HG02973 (cell line): ENCODE data around the gene KRT72.

Source experiments
- ATAC-seq: cut with Tn5 transposase; IDR thresholded peaks from one replicate; pipeline ENCODE4 v1.9.1; 2021; ENCODE audit warnings: moderate library complexity; ENCODE audit not compliant: unreplicated experiment

The KRT72 gene

GRCh38 chr12:52630599-52631200, 29.4 kb upstream of the KRT72 start:
- ATAC-seq = no peak

- no peak for ATAC-seq
These were observed 28.8 kb upstream of the KRT72 start for GRCh38 chr12:52630008-52630500.

- ATAC-seq = no peak
These were observed 28.2 kb upstream of the KRT72 start for GRCh38 chr12:52629281-52630007.

GRCh38 chr12:52628841-52629240, 27.6 kb upstream of the KRT72 start:
- no peak for ATAC-seq

GRCh38 chr12:52628111-52628507, 26.8 kb upstream of the KRT72 start:
- no peak for ATAC-seq

GRCh38 chr12:52627395-52628110, 26.3 kb upstream of the KRT72 start:
- ATAC-seq = no peak

- ATAC-seq = no peak
These were observed 21.1 kb upstream of the KRT72 start for GRCh38 chr12:52622349-52622748.

- no peak for ATAC-seq
These were observed 17.6 kb upstream of the KRT72 start for GRCh38 chr12:52618866-52619265.

- no peak for ATAC-seq
These were observed 17.0 kb upstream of the KRT72 start, which contains the start of gene KRT73 for GRCh38 chr12:52618216-52618615. KRT73 (minus strand) TSS chr12:52618559; CDS start chr12:52618524, 35 bp downstream.

- ATAC-seq = no peak
These were observed 16.1 kb upstream of the KRT72 start for GRCh38 chr12:52617403-52617785.

- ATAC-seq = no peak
These were observed 15.6 kb upstream of the KRT72 start for GRCh38 chr12:52616680-52617402.

GRCh38 chr12:52615912-52616311, 14.6 kb upstream of the KRT72 start:
- no peak for ATAC-seq

- ATAC-seq = no peak
These were observed 14.1 kb upstream of the KRT72 start for GRCh38 chr12:52615208-52615868.

- no peak for ATAC-seq
These were observed 13.3 kb upstream of the KRT72 start for GRCh38 chr12:52614381-52615207.

GRCh38 chr12:52613384-52614030, 12.2 kb upstream of the KRT72 start:
- no peak for ATAC-seq

- no peak for ATAC-seq
These were observed 11.4 kb upstream of the KRT72 start for GRCh38 chr12:52612431-52613383.

GRCh38 chr12:52611080-52611468, 9.8 kb upstream of the KRT72 start:
- ATAC-seq = no peak
